SK-N-SH treated with all-trans-retinoic acid at 6 μM for 48 hours (cell line): Measurements from ENCODE around the gene MMP28.

Experiments used
- ATAC-seq: fragments of 200-7000 bp; cut with Tn5 transposase; 3 replicates; pipeline ENCODE4 v1.9.1; 2020; ENCODE audit warnings: mild to moderate bottlenecking, moderate library complexity
- ARNTL ChIP-seq: fragments of 450-650 bp; formaldehyde crosslinking; IDR thresholded peaks from 2 replicates; pipeline ENCODE4 v1.5.0; 2020; ENCODE audit warnings: low read depth, mild to moderate bottlenecking, moderate library complexity, borderline replicate concordance
- BACH2 ChIP-seq: fragments of 250-450 bp; sonication (Bioruptor Pico); IDR thresholded peaks from 2 replicates; pipeline ENCODE4 v1.9.0; 2021; ENCODE audit warnings: mild to moderate bottlenecking, borderline replicate concordance
- CSDC2 ChIP-seq: fragments of 250-450 bp; sonication (Bioruptor Pico); IDR thresholded peaks from 2 replicates; pipeline ENCODE4 v1.5.0; 2020; ENCODE audit warnings: mild to moderate bottlenecking, moderate library complexity
- CSRNP3 ChIP-seq: fragments of 250-450 bp; sonication (Bioruptor Pico); IDR thresholded peaks from 2 replicates; pipeline ENCODE4 v1.5.1; 2021; ENCODE audit warnings: mild to moderate bottlenecking, moderate library complexity
- ESRRG ChIP-seq: fragments of 250-450 bp; sonication (Bioruptor Pico); IDR thresholded peaks from 2 replicates; pipeline ENCODE4 v1.6.1; 2021; ENCODE audit warnings: mild to moderate bottlenecking
- GLIS3 ChIP-seq: fragments of 250-450 bp; sonication (Bioruptor Pico); IDR thresholded peaks from 2 replicates; pipeline ENCODE4 v1.5.0; 2020; ENCODE audit warnings: mild to moderate bottlenecking, moderate library complexity
- ISL1 ChIP-seq: fragments of 250-450 bp; sonication (Bioruptor Pico); IDR thresholded peaks from 2 replicates; pipeline ENCODE4 v2.1.2; 2022; ENCODE audit warnings: mild to moderate bottlenecking, moderate library complexity
- OSR1 ChIP-seq: fragments of 250-450 bp; sonication (Bioruptor Pico); IDR thresholded peaks from 2 replicates; pipeline ENCODE4 v1.8.0; 2022; ENCODE audit warnings: moderate library complexity, mild to moderate bottlenecking, inconsistent platforms
- POU6F1 ChIP-seq: fragments of 250-450 bp; sonication (Bioruptor Pico); IDR thresholded peaks from 2 replicates; pipeline ENCODE4 v1.8.0; 2021; ENCODE audit warnings: low read depth, mild to moderate bottlenecking, moderate library complexity, borderline replicate concordance
- PPARA ChIP-seq: fragments of 250-450 bp; sonication (Bioruptor Pico); IDR thresholded peaks from 2 replicates; pipeline ENCODE4 v1.5.0; 2020; ENCODE audit warnings: mild to moderate bottlenecking, borderline replicate concordance
- RARB ChIP-seq: fragments of 250-450 bp; sonication (Bioruptor Pico); IDR thresholded peaks from 2 replicates; pipeline ENCODE4 v1.8.0; 2021; ENCODE audit warnings: mild to moderate bottlenecking, moderate library complexity
- SNAI2 ChIP-seq: fragments of 250-450 bp; sonication (Bioruptor Pico); IDR thresholded peaks from 2 replicates; pipeline ENCODE4 v1.5.0; 2020; ENCODE audit warnings: mild to moderate bottlenecking, moderate library complexity
- TCF4 ChIP-seq: fragments of 250-450 bp; sonication (Bioruptor Pico); IDR thresholded peaks from 2 replicates; pipeline ENCODE4 v1.8.0; 2021; ENCODE audit warnings: mild to moderate bottlenecking, moderate library complexity, borderline replicate concordance
- TOX ChIP-seq: fragments of 250-450 bp; sonication (Bioruptor Pico); IDR thresholded peaks from 2 replicates; pipeline ENCODE4 v1.8.0; 2021; ENCODE audit warnings: mild to moderate bottlenecking, moderate library complexity, borderline replicate concordance
- ZC3H10 ChIP-seq: fragments of 250-450 bp; sonication (Bioruptor Pico); IDR thresholded peaks from 2 replicates; pipeline ENCODE4 v1.5.1; 2021; ENCODE audit warnings: mild to moderate bottlenecking, moderate library complexity
- ZFP3 ChIP-seq: fragments of 250-450 bp; sonication (Bioruptor Pico); IDR thresholded peaks from 2 replicates; pipeline ENCODE4 v1.5.0; 2020; ENCODE audit warnings: mild to moderate bottlenecking, moderate library complexity
- ZFP30 ChIP-seq: fragments of 450-650 bp; formaldehyde crosslinking; IDR thresholded peaks from 2 replicates; pipeline ENCODE4 v1.5.0; 2022; ENCODE audit warnings: mild to moderate bottlenecking, moderate library complexity
- ZNF565 ChIP-seq: fragments of 450-650 bp; formaldehyde crosslinking; conservative IDR thresholded peaks from 2 replicates; pipeline ENCODE4 v1.5.0; 2020; ENCODE audit warnings: low read depth, mild to moderate bottlenecking, moderate library complexity
- ZNF70 ChIP-seq: fragments of 450-650 bp; formaldehyde crosslinking; IDR thresholded peaks from 2 replicates; pipeline ENCODE4 v1.5.0; 2020; ENCODE audit warnings: mild to moderate bottlenecking, moderate library complexity
- TF ChIP-seq, protein P1 (sequence below): fragments of 250-450 bp; sonication (Bioruptor Pico); IDR thresholded peaks from 2 replicates; pipeline ENCODE4 v1.8.0; 2020; ENCODE audit warnings: mild to moderate bottlenecking, moderate library complexity, borderline replicate concordance
- TF ChIP-seq, protein P2 (sequence below): fragments of 250-450 bp; sonication (Bioruptor Pico); IDR thresholded peaks from 2 replicates; pipeline ENCODE4 v1.5.1; 2020; ENCODE audit warnings: low read depth, mild to moderate bottlenecking, moderate library complexity

The MMP28 gene

GRCh38 chr17:35841101-35841500, 45.7 kb upstream of the MMP28 start:
- no peak for TF ChIP-seq ZFP3
- TF ChIP-seq TOX (CRISPR knock-in tag), result no peak
- no peak for TF ChIP-seq ZNF70 (CRISPR knock-in tag)
- no peak for TF ChIP-seq ESRRG
- no peak for TF ChIP-seq ARNTL (CRISPR knock-in tag)
- no peak for TF ChIP-seq PPARA (CRISPR knock-in tag)
- TF ChIP-seq SNAI2 (CRISPR knock-in tag), result no peak
- TF ChIP-seq CSDC2 (CRISPR knock-in tag), result no peak
- no peak for TF ChIP-seq ZNF565 (CRISPR knock-in tag)
- no peak for TF ChIP-seq BACH2
- no peak for TF ChIP-seq POU6F1 (CRISPR knock-in tag)
- no peak for ATAC-seq

DNA sequence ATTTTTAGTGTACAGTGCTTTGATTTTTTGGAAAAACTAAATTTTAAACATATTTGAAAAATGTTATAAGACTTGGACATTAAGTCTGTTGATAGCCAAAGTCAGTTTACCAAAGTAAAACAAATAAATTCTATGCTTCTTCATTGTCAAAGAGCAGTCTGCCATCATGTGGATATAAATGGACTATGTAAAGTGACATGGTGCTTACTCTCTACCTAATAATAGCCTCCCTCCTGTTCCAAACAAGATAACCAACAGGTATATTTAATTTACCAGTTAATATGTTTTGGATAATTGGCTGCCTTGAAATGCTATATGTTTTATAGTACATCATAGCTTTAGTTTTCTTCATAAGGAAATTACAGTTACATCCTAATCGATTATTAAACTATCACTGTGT, 29.8 kb upstream of the MMP28 start:
- TF ChIP-seq ARNTL (CRISPR knock-in tag), result no peak
- no peak for TF ChIP-seq RARB
- TF ChIP-seq, protein P1, sequence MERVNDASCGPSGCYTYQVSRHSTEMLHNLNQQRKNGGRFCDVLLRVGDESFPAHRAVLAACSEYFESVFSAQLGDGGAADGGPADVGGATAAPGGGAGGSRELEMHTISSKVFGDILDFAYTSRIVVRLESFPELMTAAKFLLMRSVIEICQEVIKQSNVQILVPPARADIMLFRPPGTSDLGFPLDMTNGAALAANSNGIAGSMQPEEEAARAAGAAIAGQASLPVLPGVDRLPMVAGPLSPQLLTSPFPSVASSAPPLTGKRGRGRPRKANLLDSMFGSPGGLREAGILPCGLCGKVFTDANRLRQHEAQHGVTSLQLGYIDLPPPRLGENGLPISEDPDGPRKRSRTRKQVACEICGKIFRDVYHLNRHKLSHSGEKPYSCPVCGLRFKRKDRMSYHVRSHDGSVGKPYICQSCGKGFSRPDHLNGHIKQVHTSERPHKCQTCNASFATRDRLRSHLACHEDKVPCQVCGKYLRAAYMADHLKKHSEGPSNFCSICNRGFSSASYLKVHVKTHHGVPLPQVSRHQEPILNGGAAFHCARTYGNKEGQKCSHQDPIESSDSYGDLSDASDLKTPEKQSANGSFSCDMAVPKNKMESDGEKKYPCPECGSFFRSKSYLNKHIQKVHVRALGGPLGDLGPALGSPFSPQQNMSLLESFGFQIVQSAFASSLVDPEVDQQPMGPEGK, result no peak
- TF ChIP-seq ZNF565 (CRISPR knock-in tag), result no peak
- TF ChIP-seq ZFP30, result no peak
- TF ChIP-seq ISL1 (CRISPR knock-in tag), result no peak
- TF ChIP-seq CSDC2 (CRISPR knock-in tag), result no peak
- TF ChIP-seq ZNF70 (CRISPR knock-in tag), result no peak
- TF ChIP-seq, protein P2, sequence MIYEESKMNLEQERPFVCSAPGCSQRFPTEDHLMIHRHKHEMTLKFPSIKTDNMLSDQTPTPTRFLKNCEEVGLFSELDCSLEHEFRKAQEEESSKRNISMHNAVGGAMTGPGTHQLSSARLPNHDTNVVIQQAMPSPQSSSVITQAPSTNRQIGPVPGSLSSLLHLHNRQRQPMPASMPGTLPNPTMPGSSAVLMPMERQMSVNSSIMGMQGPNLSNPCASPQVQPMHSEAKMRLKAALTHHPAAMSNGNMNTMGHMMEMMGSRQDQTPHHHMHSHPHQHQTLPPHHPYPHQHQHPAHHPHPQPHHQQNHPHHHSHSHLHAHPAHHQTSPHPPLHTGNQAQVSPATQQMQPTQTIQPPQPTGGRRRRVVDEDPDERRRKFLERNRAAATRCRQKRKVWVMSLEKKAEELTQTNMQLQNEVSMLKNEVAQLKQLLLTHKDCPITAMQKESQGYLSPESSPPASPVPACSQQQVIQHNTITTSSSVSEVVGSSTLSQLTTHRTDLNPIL, result no peak
- TF ChIP-seq TCF4 (CRISPR knock-in tag), result no peak
- no peak for TF ChIP-seq OSR1
- no peak for TF ChIP-seq ZC3H10 (CRISPR knock-in tag)
- TF ChIP-seq GLIS3 (CRISPR knock-in tag), result no peak
- no peak for TF ChIP-seq ZFP3
- TF ChIP-seq PPARA (CRISPR knock-in tag), result no peak
- no peak for TF ChIP-seq CSRNP3
- TF ChIP-seq SNAI2 (CRISPR knock-in tag), result no peak
- no peak for TF ChIP-seq POU6F1 (CRISPR knock-in tag)
- no peak for TF ChIP-seq TOX (CRISPR knock-in tag)
- no peak for ATAC-seq

- TF ChIP-seq ISL1 (CRISPR knock-in tag), result no peak
- TF ChIP-seq, protein P2, result no peak
- no peak for TF ChIP-seq ZC3H10 (CRISPR knock-in tag)
- TF ChIP-seq ZNF565 (CRISPR knock-in tag), result no peak
- TF ChIP-seq CSRNP3, result no peak
- no peak for TF ChIP-seq ESRRG
- TF ChIP-seq BACH2, result no peak
- TF ChIP-seq, protein P1, result no peak
- no peak for TF ChIP-seq GLIS3 (CRISPR knock-in tag)
- no peak for TF ChIP-seq POU6F1 (CRISPR knock-in tag)
- no peak for TF ChIP-seq SNAI2 (CRISPR knock-in tag)
- TF ChIP-seq ARNTL (CRISPR knock-in tag), result no peak
- TF ChIP-seq ZFP3, result no peak
- no peak for TF ChIP-seq OSR1
- TF ChIP-seq ZNF70 (CRISPR knock-in tag), result no peak
- no peak for TF ChIP-seq PPARA (CRISPR knock-in tag)
- no peak for TF ChIP-seq ZFP30
- no peak for ATAC-seq
These were observed 25.9 kb upstream of the MMP28 start for GRCh38 chr17:35821308-35821707.
